Esophagus (tissue), 2 donors: Measurements from ENCODE around the gene SPEN. TPM values are rescaled to one million over a fixed set of nuclear protein-coding genes. Genes with fewer than 3 reads are reported as not detected.
A peak's percentile ranks its signal among the peaks of the same experiment; 100 is the strongest.

Experiments used
- H3K27ac ChIP-seq, 2 donors: one replicate each; pipeline ENCODE4 v1.5.1; 2013; ENCODE audit warnings: low read depth in 2 of 2, mild to moderate bottlenecking in 2 of 2, inconsistent platforms in 1 of 2, low read length in 1 of 2, moderate library complexity in 1 of 2
- H3K27me3 ChIP-seq, 2 donors: one replicate each; pipeline ENCODE4 v1.6.1; 2013; ENCODE audit warnings: low read length in 2 of 2, control low read depth in 1 of 2, mild to moderate bottlenecking in 1 of 2; ENCODE audit not compliant: insufficient read depth in 2 of 2, control insufficient read depth in 1 of 2
- H3K36me3 ChIP-seq, 2 donors: one replicate each; pipeline ENCODE4 v1.6.1; 2013; ENCODE audit warnings: low read length in 1 of 2; ENCODE audit not compliant: control insufficient read depth in 2 of 2, insufficient read depth in 2 of 2
- H3K4me1 ChIP-seq, 2 donors: one replicate each; pipeline ENCODE4 v1.6.1; 2013; ENCODE audit warnings: low read length in 1 of 2; ENCODE audit not compliant: control insufficient read depth in 2 of 2, insufficient read depth in 2 of 2
- H3K4me3 ChIP-seq, 2 donors: one replicate each; pipeline ENCODE4 v1.5.1; 2013; ENCODE audit warnings: low read length in 2 of 2, mild to moderate bottlenecking in 2 of 2, low read depth in 1 of 2, moderate library complexity in 1 of 2
- H3K9me3 ChIP-seq, 2 donors: one replicate each; pipeline ENCODE4 v1.6.1; 2013; ENCODE audit warnings: mild to moderate bottlenecking in 2 of 2, low read depth in 1 of 2, low read length in 1 of 2, moderate library complexity in 1 of 2; ENCODE audit not compliant: control insufficient read depth in 2 of 2, insufficient read depth in 1 of 2
- WGBS, 2 donors: extraction: QIAGEN DNeasy Blood & Tissue Kit; methylation state at CpG; one replicate each; pipeline ENCODE4 v1.1.7; 2013; 5-methylcytosine and 5-hydroxymethylcytosine counted together
- polyA plus RNA-seq, 2 donors: library from polyadenylated mRNA; stranded (reverse); fragments of 200-250 nt; gene quantifications; one replicate each; pipeline ENCODE4 v1.2.3, GENCODE V29; 2013
- donor health status: healthy with polysubstance abuse.
- donor health status: Bipolar disorder and iron deficiency.

SPEN gene
- polyA plus RNA-seq, 2 donors: 14.4 to 15.3 TPM

- peaks cover 26 to 44% of the 10 kb centered on the region in 2 donors for H3K4me1 ChIP-seq
Measured at GRCh38 chr1:15954316-15954715, 106.8 kb downstream of the SPEN start.

GRCh38 chr1:15955552-15955951 lies 108.0 kb downstream of the SPEN start:
- Histone ChIP-seq H3K27me3 (no peaks in the 10 kb centered on the region), H3K4me1 (peaks cover 20 to 32% of the 10 kb centered on the region in 2 donors), H3K9me3 (no peaks in the 10 kb centered on the region), H3K27ac (peak overlapping the region; percentile 72 to 88), H3K4me3 (no peak overlapping the region), H3K36me3 (peaks cover 0 to 2% of the 10 kb centered on the region in 2 donors)
- 96 to 99% methylated on average over 2 of the region's 2 CpGs for WGBS, 2 donors

More at GRCh38 chr1:15954316-15954715, 106.8 kb downstream of the SPEN start:
- Histone ChIP-seq H3K4me3 (no peak overlapping the region), H3K27ac (peak overlapping the region; percentile 94 to 99), H3K27me3 (no peaks in the 10 kb centered on the region), H3K36me3 (peaks cover 0 to 2% of the 10 kb centered on the region in 2 donors), H3K9me3 (no peaks in the 10 kb centered on the region)
- 52 to 75% methylated on average over 3 of the region's 3 CpGs for WGBS, 2 donors

- Histone ChIP-seq H3K36me3 (peaks cover 0 to 2% of the 10 kb centered on the region in 2 donors), H3K4me3 (no peak overlapping the region), H3K4me1 (peaks cover 20 to 27% of the 10 kb centered on the region in 2 donors), H3K27me3 (no peaks in the 10 kb centered on the region), H3K9me3 (no peaks in the 10 kb centered on the region), H3K27ac (peak overlapping the region; percentile 72 to 88)
Measured at GRCh38 chr1:15956150-15956549, 108.6 kb downstream of the SPEN start.

GRCh38 chr1:15957221-15958095 lies 110.0 kb downstream of the SPEN start:
- 84 to 86% methylated on average over 15 of the region's 15 CpGs for whole genome bisulfite sequencing, 2 donors
- H3K4me3 ChIP-seq: no peak overlapping the region
- H3K27me3 ChIP-seq: no peaks in the 10 kb centered on the region
- no peaks in the 10 kb centered on the region for H3K36me3 ChIP-seq
- H3K4me1 ChIP-seq: peaks cover 12 to 14% of the 10 kb centered on the region in 2 donors
- no peak overlapping the region for H3K27ac ChIP-seq
- H3K9me3 ChIP-seq: no peaks in the 10 kb centered on the region

GRCh38 chr1:15958111-15958510 lies 110.6 kb downstream of the SPEN start:
- H3K9me3 ChIP-seq: no peaks in the 10 kb centered on the region
- peaks cover 12% of the 10 kb centered on the region in 2 donors for H3K4me1 ChIP-seq
- H3K27ac ChIP-seq: peak overlapping the region in 1 of 2 donors; percentile 35
- H3K4me3 ChIP-seq: no peak overlapping the region
- no peaks in the 10 kb centered on the region for H3K27me3 ChIP-seq
- 65 to 81% methylated on average over 5 of the region's 5 CpGs for WGBS, 2 donors
- H3K36me3 ChIP-seq: no peaks in the 10 kb centered on the region

GRCh38 chr1:15958793-15959192 lies 111.3 kb downstream of the SPEN start:
- peaks cover 5 to 7% of the 10 kb centered on the region in 2 donors for H3K4me1 ChIP-seq
- no peak overlapping the region for H3K27ac ChIP-seq

GRCh38 chr1:15959424-15959823 lies 111.9 kb downstream of the SPEN start:
- Histone ChIP-seq H3K27me3 (no peaks in the 10 kb centered on the region), H3K27ac (no peak overlapping the region), H3K4me1 (peaks cover under 1 to 2% of the 10 kb centered on the region in 2 donors), H3K4me3 (no peak overlapping the region), H3K36me3 (no peaks in the 10 kb centered on the region), H3K9me3 (no peaks in the 10 kb centered on the region)

More at GRCh38 chr1:15958793-15959192, 111.3 kb downstream of the SPEN start:
- H3K4me3 ChIP-seq: no peak overlapping the region
- H3K27me3 ChIP-seq: no peaks in the 10 kb centered on the region
- H3K36me3 ChIP-seq: no peaks in the 10 kb centered on the region
- H3K9me3 ChIP-seq: no peaks in the 10 kb centered on the region

GRCh38 chr1:15959827-15960446 lies 112.4 kb downstream of the SPEN start:
- no peaks in the 10 kb centered on the region for H3K36me3 ChIP-seq
- H3K4me1 ChIP-seq: peaks cover 0 to 2% of the 10 kb centered on the region in 2 donors
- H3K4me3 ChIP-seq: no peak overlapping the region
- H3K9me3 ChIP-seq: no peaks in the 10 kb centered on the region
- H3K27me3 ChIP-seq: no peaks in the 10 kb centered on the region
- 82 to 84% methylated on average over 8 of the region's 8 CpGs for WGBS, 2 donors
- no peak overlapping the region for H3K27ac ChIP-seq

GRCh38 chr1:15960808-15961207 lies 113.3 kb downstream of the SPEN start:
- Histone ChIP-seq H3K4me3 (no peak overlapping the region), H3K27me3 (no peaks in the 10 kb centered on the region), H3K27ac (no peak overlapping the region), H3K9me3 (no peaks in the 10 kb centered on the region), H3K4me1 (peaks cover 2% of the 10 kb centered on the region in 2 donors), H3K36me3 (no peaks in the 10 kb centered on the region)
- 92 to 99% methylated on average over 5 of the region's 5 CpGs for whole genome bisulfite sequencing, 2 donors
